MCF 10A (cell line): Measurements from ENCODE around the gene MYO18B. TPM values are rescaled to one million over a fixed set of nuclear protein-coding genes. Genes with fewer than 3 reads are reported as not detected.

Experiments
- BruUV-seq: library from RNA; stranded (reverse); fragments of 400-500 nt; replicated peaks from 2 replicates; lab custom pipeline; 2021; lab: Mats Ljungman, UMichigan
- CTCF ChIA-PET: fragments of 300-600 bp; sonication (Branson Sonifier 250); formaldehyde crosslinking; extraction: SDS; loops from one replicate; lab custom pipeline; 2021; ENCODE audit warnings: antibody characterized with exemption, inconsistent platforms; lab: Yijun Ruan, JAX
- POLR2A ChIA-PET: fragments of 300-600, 350-650 bp; sonication (Branson Sonifier 250); formaldehyde crosslinking; extraction: SDS; loops from one replicate; lab custom pipeline; 2020; ENCODE audit warnings: antibody characterized with exemption, inconsistent platforms; lab: Yijun Ruan, JAX
- DNase-seq: peaks from one replicate; pipeline ENCODE4 v3.0.0-alpha.2; 2018; ENCODE audit not compliant: unreplicated experiment
- H3K27ac Mint-ChIP-seq: one replicate; pipeline ENCODE4 v1.8.0; 2022; ENCODE audit warnings: mild to moderate bottlenecking, low read depth, mixed read lengths; ENCODE audit not compliant: unreplicated experiment
- H3K27me3 Mint-ChIP-seq: one replicate; pipeline ENCODE4 v1.8.0; 2022; ENCODE audit warnings: mixed read lengths; ENCODE audit not compliant: insufficient read depth, unreplicated experiment
- H3K36me3 Mint-ChIP-seq: one replicate; pipeline ENCODE4 v1.8.0; 2022; ENCODE audit warnings: mild to moderate bottlenecking, moderate library complexity, mixed read lengths; ENCODE audit not compliant: insufficient read depth, unreplicated experiment
- H3K4me1 Mint-ChIP-seq: one replicate; pipeline ENCODE4 v1.8.0; 2022; ENCODE audit warnings: mixed read lengths; ENCODE audit not compliant: insufficient read depth, unreplicated experiment
- H3K4me3 Mint-ChIP-seq: one replicate; pipeline ENCODE4 v1.8.0; 2022; ENCODE audit warnings: mild to moderate bottlenecking, moderate library complexity, mixed read lengths; ENCODE audit not compliant: unreplicated experiment
- H3K9me3 Mint-ChIP-seq: one replicate; pipeline ENCODE4 v1.8.0; 2022; ENCODE audit warnings: mixed read lengths; ENCODE audit not compliant: unreplicated experiment
- CTCF ChIP-seq: fragments of 200-600 bp; IDR thresholded peaks from one replicate; pipeline ENCODE4 v1.8.0; 2022; ENCODE audit warnings: antibody characterized with exemption, mild to moderate bottlenecking; ENCODE audit not compliant: unreplicated experiment
- intact Hi-C: fragments of 100-400 bp; cut with micrococcal nuclease; formaldehyde crosslinking; loops from 2 replicates; pipeline ENCODE4 v1.14.1; 2022
- total RNA-seq: library from RNA; stranded (reverse); gene quantifications from 2 replicates; pipeline ENCODE4 v1.2.3, GENCODE V29; 2022

Gene MYO18B
- total RNA-seq, 1 experiment from 2014 or later: 0.07 TPM

- BruUV-seq: no TSS peak
- POLR2A ChIA-PET: no interaction called here
- CTCF ChIA-PET: no interaction called here
- DNase-seq: no peak
- intact Hi-C loops: no loop called here
- H3K9me3 Mint-ChIP-seq: peaks cover 11% of the 10 kb centered on the region
- no peak for TF ChIP-seq CTCF
- H3K4me1 Mint-ChIP-seq: no peaks in the 10 kb centered on the region
- H3K27ac Mint-ChIP-seq: no peak overlapping the region
- peaks cover 11% of the 10 kb centered on the region for H3K27me3 Mint-ChIP-seq
- no peaks in the 10 kb centered on the region for H3K36me3 Mint-ChIP-seq
- no peak overlapping the region for H3K4me3 Mint-ChIP-seq
These were observed 274.9 kb downstream of the MYO18B start for GRCh38 chr22:26016916-26017315.

GRCh38 chr22:26017932-26018331 is 275.9 kb downstream of the MYO18B start:
- TF ChIP-seq CTCF: no peak
- POLR2A ChIA-PET: no interaction called here
- no peaks in the 10 kb centered on the region for H3K36me3 Mint-ChIP-seq
- H3K9me3 Mint-ChIP-seq: peaks cover 15% of the 10 kb centered on the region
- H3K4me1 Mint-ChIP-seq: no peaks in the 10 kb centered on the region
- CTCF ChIA-PET: no interaction called here
- DNase-seq: no peak
- H3K27ac Mint-ChIP-seq: no peak overlapping the region
- intact Hi-C loops: no loop called here
- no TSS peak for BruUV-seq
- H3K4me3 Mint-ChIP-seq: no peak overlapping the region
- H3K27me3 Mint-ChIP-seq: peaks cover 5% of the 10 kb centered on the region

- H3K36me3 Mint-ChIP-seq: no peaks in the 10 kb centered on the region
These were observed 277.6 kb downstream of the MYO18B start for GRCh38 chr22:26019596-26019995.

DNA sequence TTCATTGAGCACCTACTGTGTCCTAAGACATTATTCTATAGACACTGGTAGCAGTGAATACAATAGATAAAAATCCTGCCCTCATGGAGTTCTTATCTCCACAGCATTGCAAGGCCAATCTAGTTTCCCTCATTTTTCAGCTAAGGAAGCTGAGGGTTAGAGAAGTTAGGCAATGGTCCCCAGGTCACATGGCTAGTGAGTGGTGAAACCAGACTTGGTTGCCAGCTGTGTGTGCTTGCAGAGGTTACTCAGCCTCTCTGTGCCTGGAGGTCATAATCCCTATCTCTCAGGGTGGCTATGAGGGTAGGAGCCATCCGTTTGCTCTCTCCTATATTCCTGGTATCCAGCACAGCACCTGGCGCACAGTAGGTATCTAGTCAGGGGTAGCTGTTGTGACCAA is 279.5 kb downstream of the MYO18B start:
- CTCF ChIA-PET: interaction anchor here (0.6 to 0.8 kb wide), 2 partner anchors 63 to 485 kb away, joined by 3 to 6 read pairs; no protein-coding TSS in a partner anchor
- Mint-ChIP-seq H3K27me3 (no peaks in the 10 kb centered on the region), H3K4me3 (no peak overlapping the region), H3K4me1 (no peaks in the 10 kb centered on the region), H3K27ac (no peak overlapping the region), H3K36me3 (no peaks in the 10 kb centered on the region), H3K9me3 (peaks cover 20% of the 10 kb centered on the region)
- TF ChIP-seq CTCF: no peak
- no TSS peak for BruUV-seq
- no peak for DNase-seq
- POLR2A ChIA-PET: interaction anchor here (0.9 kb wide), 1 partner anchor 17 kb away, joined by 3 read pairs; no protein-coding TSS in a partner anchor
- intact Hi-C loops: no loop called here

More at GRCh38 chr22:26019596-26019995, 277.6 kb downstream of the MYO18B start:
- TF ChIP-seq CTCF: no peak
- Mint-ChIP-seq H3K27ac (no peak overlapping the region), H3K9me3 (peaks cover 20% of the 10 kb centered on the region), H3K27me3 (no peaks in the 10 kb centered on the region), H3K4me3 (no peak overlapping the region), H3K4me1 (no peaks in the 10 kb centered on the region)
- BruUV-seq: no TSS peak
- CTCF ChIA-PET: no interaction called here
- intact Hi-C loops: no loop called here
- no peak for DNase-seq
- POLR2A ChIA-PET: no interaction called here
